Measurements from ENCODE around the gene SRA1.

The SRA1 gene

GRCh38 chr5:140566665-140567064, 9.4 kb upstream of the SRA1 start:
- no peaks in the 10 kb centered on the region for H3K27me3 ChIP-seq (ENCODE audit: low read depth)
- no peak for DNase-seq (ENCODE audit: low spot score in 2 of 2)
- in situ Hi-C loops (cut with MboI; ENCODE audit: low sequenced_read_pairs), result no loop called here
- no peaks in the 10 kb centered on the region for H3K36me3 ChIP-seq (replicated peaks)
- no peaks in the 10 kb centered on the region for H3K9me3 ChIP-seq
- no peak overlapping the region for H3K4me3 ChIP-seq
- H3K4me1 ChIP-seq, result no peaks in the 10 kb centered on the region

DNA sequence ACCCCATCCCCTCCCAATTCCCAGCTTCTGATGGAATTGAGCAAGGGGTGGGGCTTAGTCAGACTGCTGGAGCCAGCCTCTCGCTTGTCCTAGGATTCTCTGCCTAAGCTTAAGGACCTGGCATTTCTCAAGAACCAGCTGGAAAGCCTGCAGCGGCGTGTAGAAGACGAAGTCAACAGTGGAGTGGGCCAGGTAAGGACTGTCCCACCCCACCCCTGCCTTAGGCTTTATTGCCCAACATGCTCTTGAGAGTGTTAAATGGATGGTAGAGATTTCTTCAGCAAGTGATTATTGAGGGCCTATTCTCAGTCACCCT, 8.5 kb upstream of the SRA1 start:
- no peaks in the 10 kb centered on the region for H3K27me3 ChIP-seq (ENCODE audit: low read depth)
- no peak overlapping the region for H3K4me3 ChIP-seq
- H3K36me3 ChIP-seq (replicated peaks), result no peaks in the 10 kb centered on the region
- in situ Hi-C loops (cut with MboI; ENCODE audit: low sequenced_read_pairs), result no loop called here
- DNase-seq (ENCODE audit: low spot score in 2 of 2), result no peak
- no peaks in the 10 kb centered on the region for H3K9me3 ChIP-seq
- no peaks in the 10 kb centered on the region for H3K4me1 ChIP-seq

GRCh38 chr5:140565024-140565779, 7.9 kb upstream of the SRA1 start:
- no peak for DNase-seq (ENCODE audit: low spot score in 2 of 2)
- Histone ChIP-seq H3K9me3 (no peaks in the 10 kb centered on the region), H3K4me3 (no peak overlapping the region), H3K27me3 (ENCODE audit: low read depth) (no peaks in the 10 kb centered on the region), H3K36me3 (replicated peaks) (no peaks in the 10 kb centered on the region), H3K4me1 (no peaks in the 10 kb centered on the region)
- in situ Hi-C loops (cut with MboI; ENCODE audit: low sequenced_read_pairs), result no loop called here

DNA sequence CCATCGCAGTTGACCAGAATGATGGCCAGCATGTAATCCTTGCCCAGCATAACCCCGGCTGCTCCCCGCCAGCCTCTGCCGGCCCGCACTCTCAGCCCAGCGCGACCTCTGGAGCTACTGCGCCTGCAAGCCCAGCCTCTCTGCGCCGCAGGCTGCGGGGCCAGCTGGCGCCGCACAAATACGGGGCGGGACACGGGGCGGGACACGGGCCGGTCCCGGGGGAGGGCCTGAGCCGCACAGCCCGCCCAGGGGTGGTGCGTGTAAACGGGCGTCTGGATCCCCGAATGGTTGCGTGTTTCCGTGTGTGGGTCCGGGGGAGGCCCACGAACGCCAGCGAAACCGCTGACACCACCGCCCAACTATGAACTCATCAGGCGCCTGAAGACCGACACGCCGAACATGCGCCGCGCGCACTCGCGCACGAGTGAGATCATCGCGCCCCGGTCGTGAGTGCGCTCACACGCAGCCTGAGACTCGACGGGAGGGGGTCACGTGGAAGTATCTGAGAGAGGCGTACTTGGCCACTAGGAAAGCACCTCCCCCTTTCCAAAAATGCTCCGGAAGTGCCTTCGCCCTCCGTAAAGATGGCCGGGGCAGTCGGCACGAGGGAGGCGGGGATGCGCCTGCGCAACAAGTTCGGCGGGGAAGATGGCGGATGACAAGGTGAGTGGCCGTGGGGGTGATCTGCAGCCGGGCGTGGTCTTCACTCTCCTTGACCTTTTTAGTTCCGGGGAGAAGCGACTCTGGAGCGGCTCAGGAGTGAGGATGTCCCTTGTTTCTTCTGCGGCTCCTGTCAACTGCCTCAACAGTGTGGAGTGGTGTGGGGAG, 7.1 kb upstream of the SRA1 start, which contains the start of the genes APBB3 and SLC35A4:
Gene APBB3 (minus strand): TSS at position 403 of the 828 bp plus-strand sequence. CDS start 353 bp downstream, at position 50.
Gene SLC35A4 (plus strand): TSS at position 633 of the 828 bp plus-strand sequence. CDS start 2,342 bp downstream, outside the sequence.
- DNase-seq (ENCODE audit: low spot score in 2 of 2), result no peak
- no peaks in the 10 kb centered on the region for H3K4me1 ChIP-seq
- in situ Hi-C loops (cut with MboI; ENCODE audit: low sequenced_read_pairs), result loop anchor here (5.0 kb wide), 1 partner anchor 68 kb away; the partner anchor contains the start of gene CD14
- H3K4me3 ChIP-seq, result no peak within 1 kb of the TSS
- H3K27me3 ChIP-seq (ENCODE audit: low read depth), result no peaks in the 10 kb centered on the region
- H3K36me3 ChIP-seq (replicated peaks), result no peaks in the 10 kb centered on the region
- no peaks in the 10 kb centered on the region for H3K9me3 ChIP-seq

GRCh38 chr5:140563596-140563995, 6.3 kb upstream of the SRA1 start:
- Histone ChIP-seq H3K27me3 (ENCODE audit: low read depth) (no peaks in the 10 kb centered on the region), H3K36me3 (replicated peaks) (no peaks in the 10 kb centered on the region)
- DNase-seq (ENCODE audit: low spot score in 2 of 2), result no peak

DNA sequence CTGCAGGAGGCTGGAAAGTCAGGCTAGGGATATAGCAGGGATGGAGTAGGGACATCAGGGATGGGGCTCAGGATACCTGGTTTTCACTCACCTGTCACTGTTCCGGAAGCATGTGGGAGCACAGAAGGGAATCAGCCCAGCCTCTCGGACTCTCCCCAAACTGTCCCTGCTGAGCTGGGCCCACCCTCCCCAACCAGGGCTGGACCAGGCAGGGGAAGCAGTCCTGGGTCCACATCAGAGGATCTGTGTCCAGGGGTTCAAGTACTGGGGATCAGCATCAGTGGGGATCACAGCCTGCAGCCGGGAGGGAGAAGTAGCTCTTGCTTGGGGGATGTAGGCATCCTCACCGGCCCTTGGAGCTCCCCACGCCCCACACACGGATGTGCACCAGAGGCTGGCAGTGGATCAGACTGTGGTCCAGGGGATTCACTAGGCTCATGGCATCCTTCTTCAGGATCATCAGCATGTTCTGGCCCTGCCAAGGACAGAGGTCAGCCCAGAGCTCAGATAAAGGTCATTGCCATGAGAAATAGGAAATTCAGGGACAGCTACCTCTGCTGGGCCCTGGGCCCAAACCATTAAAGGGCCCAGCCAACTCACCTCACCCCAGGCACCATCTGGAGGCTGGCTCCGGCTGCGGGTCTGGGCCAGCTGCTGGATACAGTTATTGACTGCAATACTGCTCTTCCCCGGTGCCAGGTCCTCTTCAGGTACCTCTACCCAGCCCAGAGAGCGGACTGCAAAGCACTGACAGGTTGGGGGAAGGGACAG, 4.7 kb upstream of the SRA1 start:
- Histone ChIP-seq H3K9me3 (no peaks in the 10 kb centered on the region), H3K27me3 (ENCODE audit: low read depth) (no peaks in the 10 kb centered on the region), H3K36me3 (replicated peaks) (peaks cover 2% of the 10 kb centered on the region; the same call in 1 of the 2 replicates), H3K4me3 (no peak overlapping the region), H3K4me1 (peaks cover 3% of the 10 kb centered on the region; the same call in 1 of the 2 replicates)
- no peak for DNase-seq (ENCODE audit: low spot score in 2 of 2)
- in situ Hi-C loops (cut with MboI; ENCODE audit: low sequenced_read_pairs), result loop anchor here (5.0 kb wide), 1 partner anchor 70 kb away; the partner anchor contains the start of gene CD14

More at GRCh38 chr5:140563596-140563995, 6.3 kb upstream of the SRA1 start:
- Histone ChIP-seq H3K9me3 (no peaks in the 10 kb centered on the region), H3K4me1 (no peaks in the 10 kb centered on the region), H3K4me3 (no peak overlapping the region)
- in situ Hi-C loops (cut with MboI; ENCODE audit: low sequenced_read_pairs), result loop anchor here (5.0 kb wide), 1 partner anchor 69 kb away; the partner anchor contains the start of gene CD14

DNA sequence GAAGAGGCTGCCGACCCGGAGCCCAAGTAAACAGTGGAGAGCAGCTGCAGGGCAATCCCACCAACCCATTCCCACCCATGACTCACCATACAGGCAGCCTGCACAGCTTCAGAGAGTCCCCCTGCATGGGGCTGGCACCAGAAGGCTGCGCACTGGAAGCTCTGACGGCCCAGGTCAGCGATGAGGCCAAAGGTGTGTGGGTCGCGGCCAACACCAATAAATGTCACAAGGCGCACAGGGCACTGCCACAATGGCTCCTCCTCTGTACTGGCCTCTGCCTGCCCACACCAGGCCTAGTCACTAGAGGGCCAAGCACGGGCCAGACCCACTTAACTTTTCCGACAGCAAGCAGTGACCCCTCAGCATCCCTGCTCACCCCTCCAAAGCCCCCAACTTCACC, 3.0 kb upstream of the SRA1 start:
- in situ Hi-C loops (cut with MboI; ENCODE audit: low sequenced_read_pairs), result loop anchor here (5.0 kb wide), 1 partner anchor 72 kb away; the partner anchor contains the start of gene CD14
- H3K9me3 ChIP-seq, result no peaks in the 10 kb centered on the region

DNA sequence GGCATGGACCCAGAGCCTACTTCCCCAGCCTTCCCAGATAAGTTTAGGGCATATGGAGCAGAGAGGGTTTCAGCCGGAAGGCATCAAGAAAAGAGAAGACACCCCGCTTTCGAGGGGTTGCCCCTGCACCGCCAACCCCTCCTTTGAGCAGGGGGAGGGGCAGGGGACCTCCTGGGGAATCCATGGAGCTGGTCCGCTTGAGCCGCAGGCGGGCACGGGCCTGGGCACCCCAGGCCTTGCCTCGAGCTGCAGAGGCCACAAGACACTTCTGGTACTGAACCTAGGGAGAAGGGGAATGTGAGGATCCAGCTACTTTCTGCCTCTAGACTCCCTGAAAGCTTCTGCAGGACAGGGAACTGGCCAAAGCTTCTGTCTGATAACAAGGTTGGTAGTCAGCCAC, 1.3 kb upstream of the SRA1 start:
- Histone ChIP-seq H3K36me3 (replicated peaks) (peaks cover 7% of the 10 kb centered on the region; the same call in 1 of the 2 replicates), H3K27me3 (ENCODE audit: low read depth) (no peaks in the 10 kb centered on the region), H3K9me3 (no peaks in the 10 kb centered on the region), H3K4me1 (peaks cover 10% of the 10 kb centered on the region), H3K4me3 (no peak overlapping the region)
- DNase-seq (ENCODE audit: low spot score in 2 of 2), result no peak
- in situ Hi-C loops (cut with MboI; ENCODE audit: low sequenced_read_pairs), result no loop called here

More for the DNA sequence above, 3.0 kb upstream of the SRA1 start:
- Histone ChIP-seq H3K27me3 (ENCODE audit: low read depth) (no peaks in the 10 kb centered on the region), H3K4me1 (peaks cover 10% of the 10 kb centered on the region), H3K36me3 (replicated peaks) (peaks cover 3% of the 10 kb centered on the region; the same call in 1 of the 2 replicates), H3K4me3 (no peak overlapping the region)
- DNase-seq (ENCODE audit: low spot score in 2 of 2), result no peak

DNA sequence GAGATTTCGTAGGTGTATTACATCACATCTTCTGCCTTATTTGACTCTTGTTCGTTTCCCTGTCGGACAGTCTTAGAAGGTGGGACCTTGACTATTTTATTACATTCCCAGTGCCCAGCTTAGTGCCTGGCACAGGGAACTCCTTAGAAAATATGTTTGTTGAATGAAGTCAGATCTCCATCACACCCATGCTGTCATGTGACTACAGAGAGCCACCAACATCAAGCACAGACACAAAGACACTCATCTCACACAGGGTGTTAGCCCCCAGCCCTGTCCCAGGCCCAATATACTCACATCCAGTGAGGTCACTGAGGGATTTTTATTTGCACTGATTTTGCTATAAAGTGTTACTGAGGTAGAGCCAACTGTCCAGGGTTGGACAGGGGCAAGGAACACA, 692 bp upstream of the SRA1 start:
- Histone ChIP-seq H3K36me3 (replicated peaks) (peaks cover 8% of the 10 kb centered on the region), H3K4me3 (no peak overlapping the region; the same call in 1 of the 2 replicates), H3K4me1 (peaks cover 10% of the 10 kb centered on the region), H3K9me3 (no peaks in the 10 kb centered on the region), H3K27me3 (ENCODE audit: low read depth) (no peaks in the 10 kb centered on the region)
- in situ Hi-C loops (cut with MboI; ENCODE audit: low sequenced_read_pairs), result no loop called here
- DNase-seq (ENCODE audit: low spot score in 2 of 2), result no peak

GRCh38 chr5:140556438-140556837, 835 bp downstream of the SRA1 start:
- H3K36me3 ChIP-seq (replicated peaks), result peaks cover 18% of the 10 kb centered on the region
- H3K4me3 ChIP-seq, result peak overlapping the region; percentile 95
- peaks cover 10% of the 10 kb centered on the region for H3K4me1 ChIP-seq
- in situ Hi-C loops (cut with MboI; ENCODE audit: low sequenced_read_pairs), result no loop called here
- DNase-seq (ENCODE audit: low spot score in 2 of 2), result peak in 1 of 2 experiments; percentile 25
- H3K9me3 ChIP-seq, result no peaks in the 10 kb centered on the region
- H3K27me3 ChIP-seq (ENCODE audit: low read depth), result no peaks in the 10 kb centered on the region

DNA sequence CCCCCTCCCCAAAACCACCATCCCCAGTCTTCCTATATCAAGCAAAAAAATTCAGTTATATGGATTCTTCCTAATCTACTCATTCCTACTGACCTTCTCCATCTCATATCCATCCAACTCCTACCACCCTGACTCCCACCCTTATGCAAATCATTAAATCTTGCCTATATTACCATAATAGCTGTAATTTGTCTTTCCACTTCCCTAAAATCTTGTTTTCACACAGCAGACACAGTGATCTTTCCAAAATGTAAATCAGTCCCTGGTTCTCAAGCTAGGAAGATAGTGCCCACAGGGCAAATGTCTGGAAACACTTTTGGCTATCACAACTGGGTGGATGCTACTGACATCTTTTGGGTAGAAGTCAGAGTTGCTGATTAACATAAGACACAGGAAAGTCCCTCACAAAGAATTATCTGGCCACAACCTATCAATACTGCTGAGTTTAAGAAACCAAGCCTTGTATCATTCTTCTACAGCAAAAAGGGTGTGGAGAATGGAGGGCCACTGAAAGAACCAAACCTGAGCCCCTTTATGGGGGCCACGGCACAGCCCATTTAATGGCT, 1.4 kb downstream of the SRA1 start:
- in situ Hi-C loops (cut with MboI; ENCODE audit: low sequenced_read_pairs), result no loop called here
- H3K27me3 ChIP-seq (ENCODE audit: low read depth), result no peaks in the 10 kb centered on the region

DNA sequence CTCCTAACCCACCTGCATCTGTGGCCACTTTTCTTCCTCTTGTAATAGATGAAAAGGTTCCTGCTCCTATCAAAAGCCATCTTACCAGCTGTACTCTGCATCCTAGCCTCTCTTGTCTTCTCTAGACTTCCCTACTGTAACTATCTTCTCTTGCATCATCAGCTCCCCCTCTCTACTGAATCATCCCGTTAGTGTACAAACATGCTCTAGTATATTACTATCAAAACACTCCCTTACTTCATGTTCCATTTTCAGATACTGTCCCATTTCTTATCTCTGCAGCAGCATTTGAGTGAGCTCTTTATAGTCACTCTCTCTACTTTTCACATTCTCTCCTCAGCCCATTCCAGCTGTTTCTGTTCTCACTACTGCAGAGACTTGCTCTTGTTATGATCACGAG, 2.8 kb downstream of the SRA1 start:
- H3K27me3 ChIP-seq (ENCODE audit: low read depth), result no peaks in the 10 kb centered on the region
- in situ Hi-C loops (cut with MboI; ENCODE audit: low sequenced_read_pairs), result no loop called here
- H3K4me3 ChIP-seq, result no peak overlapping the region
- no peak for DNase-seq (ENCODE audit: low spot score in 2 of 2)
- peaks cover 38% of the 10 kb centered on the region for H3K36me3 ChIP-seq (replicated peaks)
- H3K9me3 ChIP-seq, result no peaks in the 10 kb centered on the region
- H3K4me1 ChIP-seq, result peaks cover 10% of the 10 kb centered on the region

More for the DNA sequence above, 1.4 kb downstream of the SRA1 start:
- no peak for DNase-seq (ENCODE audit: low spot score in 2 of 2)
- Histone ChIP-seq H3K36me3 (replicated peaks) (peaks cover 24% of the 10 kb centered on the region), H3K4me3 (peak overlapping the region; percentile 95), H3K9me3 (no peaks in the 10 kb centered on the region), H3K4me1 (peaks cover 10% of the 10 kb centered on the region)

- peaks cover 10% of the 10 kb centered on the region for H3K4me1 ChIP-seq
- in situ Hi-C loops (cut with MboI; ENCODE audit: low sequenced_read_pairs), result no loop called here
- H3K27me3 ChIP-seq (ENCODE audit: low read depth), result no peaks in the 10 kb centered on the region
- no peak for DNase-seq (ENCODE audit: low spot score in 2 of 2)
- peaks cover 44% of the 10 kb centered on the region for H3K36me3 ChIP-seq (replicated peaks)
- no peak overlapping the region for H3K4me3 ChIP-seq
- H3K9me3 ChIP-seq, result no peaks in the 10 kb centered on the region
Observed at GRCh38 chr5:140553657-140554056, 3.6 kb downstream of the SRA1 start.

All from HAP-1 (cell line).